Epithelial cell of proximal tubule (primary cell): ENCODE data around the gene SCAPER. TPM values are rescaled to one million over a fixed set of nuclear protein-coding genes. Genes with fewer than 3 reads are reported as not detected.
A peak's percentile ranks its signal among the peaks of the same experiment; 100 is the strongest.
"Not testable (repeated sequence)": the region's sequence is repeated elsewhere in the genome, so short reads cannot be mapped to it uniquely, and the experiment has no call there.

Experiments
- DNase-seq: peaks from one replicate; pipeline ENCODE4 v3.0.0-alpha.2; 2011; ENCODE audit warnings: low read depth
- H3K4me3 ChIP-seq: 2 replicates; pipeline ENCODE4 v1.5.1; 2011; ENCODE audit warnings: low read depth, mild to moderate bottlenecking, low read length
- CTCF ChIP-seq: conservative IDR thresholded peaks from 2 replicates; pipeline ENCODE4 v1.5.1; 2012; ENCODE audit warnings: low read depth, mild to moderate bottlenecking, low read length
- total RNA-seq: library from RNA; depleted of rRNA; stranded (reverse); fragments of >200 nt; gene quantifications from 2 replicates; pipeline ENCODE4 v1.2.3, GENCODE V29; 2015

The SCAPER gene
- total RNA-seq, 1 donor from 2014 or later, result 13.3 TPM

- TF ChIP-seq CTCF, result no peak
- no peak for DNase-seq
- peak overlapping the region; percentile 69 for H3K4me3 ChIP-seq
Measured at GRCh38 chr15:76310475-76311099, 594.6 kb downstream of the SCAPER start.

GRCh38 chr15:76309601-76310330, 595.4 kb downstream of the SCAPER start:
- TF ChIP-seq CTCF, result no peak
- DNase-seq, result no peak

GRCh38 chr15:76303909-76304308, 601.2 kb downstream of the SCAPER start:
- TF ChIP-seq CTCF, result no peak
- no peak for DNase-seq
- H3K4me3 ChIP-seq, result no peak overlapping the region

More at GRCh38 chr15:76309601-76310330, 595.4 kb downstream of the SCAPER start:
- H3K4me3 ChIP-seq, result peak overlapping the region; percentile 69

GRCh38 chr15:76299786-76300185, 605.4 kb downstream of the SCAPER start:
- H3K4me3 ChIP-seq, result no peak overlapping the region
- TF ChIP-seq CTCF, result no peak
- DNase-seq, result no peak

- H3K4me3 ChIP-seq, result no peak overlapping the region
- no peak for DNase-seq
- no peak for TF ChIP-seq CTCF
Measured at GRCh38 chr15:76298986-76299385, 606.2 kb downstream of the SCAPER start.

- H3K4me3 ChIP-seq, DNase-seq: not testable (repeated sequence)
Measured at GRCh38 chr15:76297951-76298350, 607.2 kb downstream of the SCAPER start.

Other genes starting within 250 kb of the SCAPER start
- 82.2 and 90.1 TPM in 2 replicates for gene RCN2, start 26.4 kb upstream of the SCAPER start, total RNA-seq
- not detected in 2 replicates for gene PSTPIP1, start 89.8 kb upstream of the SCAPER start, total RNA-seq
- gene TSPAN3, start 165.8 kb upstream of the SCAPER start, total RNA-seq, result 252 and 290 TPM in 2 replicates